GM21723 (cell line): Measurements from ENCODE around the gene NET1.

Experiments
- ATAC-seq: cut with Tn5 transposase; IDR thresholded peaks from one replicate; pipeline ENCODE4 v1.9.1; 2021; ENCODE audit warnings: mild to moderate bottlenecking, moderate library complexity; ENCODE audit not compliant: unreplicated experiment

NET1 gene

DNA sequence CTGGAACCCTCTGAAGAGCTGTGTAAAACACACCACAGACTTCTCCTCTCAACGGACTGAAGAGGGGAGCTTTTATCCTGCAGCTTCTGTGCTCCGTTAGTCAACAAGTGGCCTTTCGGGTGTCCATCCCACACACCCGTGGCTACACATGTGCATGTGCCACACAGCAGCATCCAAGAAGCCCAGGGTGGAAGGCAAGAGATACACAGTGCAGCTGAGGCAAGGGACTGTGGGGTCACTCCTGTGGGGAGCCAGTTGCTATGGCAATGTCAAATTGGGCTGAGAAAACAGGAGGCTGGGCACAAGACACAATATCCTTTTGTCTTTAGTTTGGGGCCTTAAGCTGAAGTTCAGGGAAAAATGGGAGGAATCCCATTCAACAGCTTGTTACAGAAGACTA is 28.7 kb downstream of the NET1 start:
- ATAC-seq = no peak

DNA sequence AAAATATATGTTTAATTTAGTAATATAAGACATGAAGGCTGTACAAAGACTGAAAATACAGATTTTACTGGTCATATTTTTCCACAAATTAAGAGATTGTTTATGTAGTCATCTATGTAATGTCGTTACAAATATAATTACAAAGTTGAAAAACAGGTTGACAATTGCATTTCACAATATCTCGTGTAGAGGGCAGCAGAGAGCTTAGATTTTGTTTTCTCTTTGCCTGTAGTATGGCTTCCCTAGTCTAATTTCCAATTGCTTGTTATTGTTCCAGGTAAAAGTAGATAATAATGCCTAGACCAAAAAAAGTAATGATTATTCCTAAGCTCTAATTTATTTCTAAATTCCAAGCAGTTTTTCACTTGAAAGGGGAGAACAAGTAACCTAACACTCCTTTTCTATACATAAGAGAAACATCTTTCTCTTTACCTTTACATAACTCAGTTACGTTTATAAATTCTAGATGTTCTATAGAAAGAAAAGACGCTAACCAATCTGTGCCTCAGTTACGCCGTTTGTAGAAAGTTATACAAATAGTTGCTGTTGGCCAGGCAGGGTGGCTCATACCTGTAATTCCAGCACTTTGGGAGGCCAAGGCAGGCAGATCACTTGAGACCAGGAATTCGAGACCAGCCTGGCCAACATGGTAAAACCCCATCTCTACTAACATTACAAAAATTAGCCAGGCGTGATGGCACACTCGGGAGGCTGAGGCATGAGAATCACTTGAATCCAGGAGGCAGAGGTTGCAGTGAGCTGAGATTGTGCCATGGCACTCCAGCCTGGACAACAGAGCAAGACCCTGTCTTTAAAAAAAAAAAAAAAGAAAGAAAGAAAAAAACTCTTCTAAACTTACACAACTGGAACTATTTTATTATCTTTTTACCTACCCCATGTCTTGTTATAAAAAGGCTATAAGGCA is 30.0 kb downstream of the NET1 start:
- ATAC-seq = no peak

DNA sequence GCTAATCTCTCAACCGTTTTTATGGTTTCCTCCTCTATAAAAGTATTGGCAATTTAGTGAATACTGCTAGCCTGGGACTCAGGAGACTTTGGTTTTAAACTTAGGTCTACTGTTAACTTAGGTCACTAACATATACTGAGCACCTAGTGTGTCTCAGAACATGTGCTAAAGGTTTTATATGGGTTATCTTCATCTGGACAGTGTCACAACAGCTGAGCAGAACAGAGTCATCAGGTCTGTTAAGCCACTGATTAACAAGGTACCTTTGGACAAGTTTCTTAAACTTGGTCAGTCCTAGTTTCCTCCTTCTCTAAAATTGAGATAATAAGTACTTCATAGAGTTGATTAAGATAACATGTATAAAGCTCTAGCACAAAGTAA is 30.6 kb downstream of the NET1 start:
- peak; percentile 12 for ATAC-seq

DNA sequence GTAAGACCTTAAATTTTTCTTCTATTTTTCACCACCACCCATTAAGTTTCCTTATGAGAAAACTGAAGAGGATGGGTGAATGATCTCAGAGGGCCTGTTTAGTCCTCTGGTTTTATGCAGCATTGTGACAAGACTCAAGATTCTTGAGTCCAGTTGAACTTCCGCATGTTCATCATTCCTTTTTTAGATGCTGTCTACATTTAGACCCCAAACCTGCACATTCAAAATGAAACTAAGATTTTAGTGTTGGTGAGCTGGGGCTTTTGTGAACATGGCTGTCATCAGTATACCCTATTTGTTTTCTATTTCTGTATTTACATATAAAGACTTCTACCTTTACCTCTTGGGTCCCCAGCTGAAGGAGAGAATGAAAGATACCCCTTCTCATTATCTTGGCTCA is 31.1 kb downstream of the NET1 start:
- ATAC-seq = peak; percentile 75

- ATAC-seq = no peak
Measured at GRCh38 chr10:5445006-5445405, 32.6 kb downstream of the NET1 start.

- ATAC-seq = no peak
Measured at GRCh38 chr10:5446390-5446926, 34.1 kb downstream of the NET1 start.

DNA sequence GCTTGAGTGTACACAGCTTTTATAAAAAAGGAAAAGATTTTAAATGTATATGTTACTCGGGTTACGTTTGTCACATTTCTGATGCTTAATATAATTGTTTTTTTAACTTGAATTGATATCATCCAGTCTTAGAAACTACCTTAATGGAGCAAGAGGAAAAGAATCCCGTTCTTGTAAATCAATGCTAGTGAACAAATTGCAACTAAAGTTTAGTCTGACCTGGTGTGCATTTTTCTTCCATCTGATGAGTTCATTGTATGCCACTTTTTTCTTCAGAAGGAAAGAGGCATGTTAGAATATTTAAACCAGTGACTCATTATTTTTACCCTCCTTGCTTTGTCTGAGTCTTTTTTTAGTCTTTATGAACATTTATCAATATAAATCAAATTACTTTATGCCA is 34.7 kb downstream of the NET1 start:
- no peak for ATAC-seq

GRCh38 chr10:5447611-5448071 is 35.3 kb downstream of the NET1 start:
- peak; percentile 64 for ATAC-seq

- no peak for ATAC-seq
Measured at GRCh38 chr10:5448333-5449001, 36.1 kb downstream of the NET1 start.

- no peak for ATAC-seq
Measured at GRCh38 chr10:5449227-5449626, 36.9 kb downstream of the NET1 start.

GRCh38 chr10:5449823-5450222 is 37.5 kb downstream of the NET1 start:
- ATAC-seq = no peak

GRCh38 chr10:5450605-5451384 is 38.4 kb downstream of the NET1 start:
- ATAC-seq = no peak

- no peak for ATAC-seq
Measured at GRCh38 chr10:5453749-5454489, 41.6 kb downstream of the NET1 start.

DNA sequence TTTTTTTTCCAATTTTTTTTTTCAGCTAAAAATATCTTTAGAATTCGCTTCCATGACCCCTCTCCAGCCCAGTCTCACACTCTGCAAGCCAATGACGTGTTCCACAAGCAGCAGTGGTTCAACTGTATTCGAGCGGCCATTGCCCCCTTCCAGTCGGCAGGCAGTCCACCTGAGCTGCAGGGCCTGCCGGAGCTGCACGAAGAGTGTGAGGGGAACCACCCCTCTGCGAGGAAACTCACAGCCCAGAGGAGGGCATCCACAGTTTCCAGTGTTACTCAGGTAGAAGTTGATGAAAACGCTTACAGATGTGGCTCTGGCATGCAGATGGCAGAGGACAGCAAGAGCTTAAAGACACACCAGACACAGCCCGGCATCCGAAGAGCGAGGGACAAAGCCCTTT is 44.2 kb downstream of the NET1 start:
- ATAC-seq = no peak

- ATAC-seq = no peak
Measured at GRCh38 chr10:5457741-5458140, 45.4 kb downstream of the NET1 start.

GRCh38 chr10:5458425-5458824 is 46.1 kb downstream of the NET1 start:
- no peak for ATAC-seq

GRCh38 chr10:5458949-5459747 is 46.8 kb downstream of the NET1 start:
- no peak for ATAC-seq

DNA sequence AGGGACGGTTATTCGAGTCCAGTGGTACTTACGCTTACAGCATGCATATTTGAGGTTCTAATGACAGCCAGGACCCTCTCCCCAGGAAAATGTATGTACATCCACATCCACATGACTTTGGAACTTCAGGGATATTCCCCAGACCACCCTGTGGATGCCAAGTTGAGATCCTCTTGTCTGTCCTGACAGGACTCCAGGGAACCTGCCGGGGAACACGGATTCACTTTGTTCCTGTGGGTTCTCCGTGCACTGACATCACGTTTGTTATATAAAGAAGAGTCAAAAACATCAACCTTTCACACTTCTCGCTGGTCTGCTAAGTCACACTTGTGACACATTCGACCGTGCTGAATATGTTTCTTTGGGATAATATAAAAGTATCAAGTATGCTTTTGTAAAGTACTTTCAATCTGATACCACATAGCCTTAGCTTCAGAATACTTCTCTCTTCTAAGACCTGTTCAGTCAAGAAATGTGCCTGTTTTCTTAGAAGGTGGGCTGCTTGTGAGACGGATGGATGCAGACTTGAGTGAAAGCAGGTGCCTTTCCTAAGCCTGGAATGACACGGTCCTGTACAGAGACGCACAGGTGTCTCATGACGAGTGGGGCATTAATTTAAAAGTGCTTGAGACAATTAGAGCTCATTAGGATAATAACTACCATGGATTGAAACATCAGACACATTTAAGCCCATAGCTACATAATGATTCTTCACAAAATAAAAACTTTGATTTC is 48.3 kb downstream of the NET1 start:
- no peak for ATAC-seq

DNA sequence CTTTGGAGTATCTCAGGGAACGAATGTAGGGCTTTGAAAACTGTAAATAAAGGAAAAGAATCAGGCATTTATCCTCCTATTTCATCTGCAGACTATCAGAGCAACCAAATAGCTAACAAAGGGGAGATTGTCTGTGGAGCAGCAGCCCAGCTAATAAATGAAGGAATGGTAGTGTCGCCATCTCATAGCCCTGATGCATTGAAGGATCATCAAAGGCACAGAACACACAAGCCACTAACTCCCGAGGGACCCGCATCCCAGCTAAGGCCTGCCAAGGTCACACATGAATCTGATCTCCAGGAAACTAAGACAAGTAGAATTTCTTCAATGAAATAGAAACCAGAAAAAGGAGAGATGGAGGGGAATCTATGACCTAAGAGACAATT is 48.8 kb downstream of the NET1 start:
- ATAC-seq = no peak
